Activated CD8-positive, alpha-beta T cell treated with anti-CD3 and anti-CD28 coated beads for 36 hours (primary cell): ENCODE measurements around the gene NHSL1. TPM values are rescaled to one million over a fixed set of nuclear protein-coding genes. Genes with fewer than 3 reads are reported as not detected.

Source experiments
- ATAC-seq: fragments of 200-7000 bp; cut with Tn5 transposase; one replicate; pipeline ENCODE4 v1.10.0; 2021; ENCODE audit warnings: mild to moderate bottlenecking, moderate library complexity
- CTCF ChIA-PET: fragments of 350-600 bp; sonication (Branson Sonifier 250); formaldehyde crosslinking; loops from one replicate; lab custom pipeline; 2021; ENCODE audit warnings: antibody characterized with exemption; lab: Charles Lee
- POLR2A ChIA-PET: fragments of 350-600 bp; sonication (Branson Sonifier 250); formaldehyde crosslinking; loops from one replicate; lab custom pipeline; 2021; ENCODE audit warnings: antibody characterized with exemption; lab: Charles Lee
- DNase-seq: peaks from one replicate; pipeline ENCODE4 v3.0.0-alpha.2; 2020
- H3K27ac Mint-ChIP-seq: one replicate; pipeline ENCODE4 v1.8.0; 2021; ENCODE audit warnings: mild to moderate bottlenecking, mixed read lengths
- H3K27me3 Mint-ChIP-seq: one replicate; pipeline ENCODE4 v1.8.0; 2021; ENCODE audit warnings: mixed read lengths
- H3K36me3 Mint-ChIP-seq: one replicate; pipeline ENCODE4 v1.8.0; 2021; ENCODE audit warnings: low read depth, mixed read lengths
- H3K4me1 Mint-ChIP-seq: one replicate; pipeline ENCODE4 v1.8.0; 2021; ENCODE audit warnings: low read depth, mixed read lengths
- H3K4me3 Mint-ChIP-seq: one replicate; pipeline ENCODE4 v1.8.0; 2021; ENCODE audit warnings: mild to moderate bottlenecking, moderate library complexity, mixed read lengths
- H3K9me3 Mint-ChIP-seq: one replicate; pipeline ENCODE4 v1.8.0; 2021; ENCODE audit warnings: mixed read lengths
- intact Hi-C: fragments of 100-400 bp; cut with micrococcal nuclease; formaldehyde crosslinking; loops from one replicate; pipeline ENCODE4 v1.10.0; 2022
- total RNA-seq, 2 experiments: library from RNA; stranded (reverse); gene quantifications; one replicate each; pipeline ENCODE4 v1.2.3, GENCODE V29; 2021
- TF ChIP-seq, protein P1 (sequence below): fragments of 200-600 bp; IDR thresholded peaks from one replicate; pipeline ENCODE4 v1.8.0; 2022; ENCODE audit warnings: antibody characterized with exemption, mild to moderate bottlenecking

Gene NHSL1
- total RNA-seq, 2 experiments from 2014 or later: 0.18 to 0.49 TPM

DNA sequence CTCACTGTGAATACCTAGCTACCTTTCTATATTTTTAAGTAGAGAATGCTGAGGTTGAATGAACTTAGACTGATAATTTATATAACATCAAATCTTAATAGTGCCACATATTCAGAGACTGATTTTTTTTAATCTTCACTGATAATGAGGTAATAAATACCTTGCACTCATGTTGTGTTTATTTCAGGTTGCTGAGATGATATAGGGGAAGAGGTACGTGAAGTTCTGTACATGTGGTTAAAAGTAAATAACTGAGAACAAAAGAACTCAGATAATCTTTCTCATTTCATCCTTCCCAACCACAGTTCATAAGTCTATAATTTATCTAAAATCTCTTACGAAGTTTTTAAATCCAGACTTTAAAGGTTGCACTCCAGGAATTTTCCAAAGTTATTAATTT is 6.4 kb downstream of the NHSL1 start:
- H3K27ac Mint-ChIP-seq: no peak overlapping the region
- H3K27me3 Mint-ChIP-seq: no peaks in the 10 kb centered on the region
- H3K4me1 Mint-ChIP-seq: no peaks in the 10 kb centered on the region
- H3K9me3 Mint-ChIP-seq: no peaks in the 10 kb centered on the region
- CTCF ChIA-PET: interaction anchor here (2.0 kb wide), 1 partner anchor 16 kb away, joined by 13 read pairs; no protein-coding TSS in a partner anchor
- no peak overlapping the region for H3K4me3 Mint-ChIP-seq
- no peaks in the 10 kb centered on the region for H3K36me3 Mint-ChIP-seq
- intact Hi-C loops: no loop called here
- DNase-seq (no peak), ATAC-seq (no peak)
- TF ChIP-seq, protein P1, sequence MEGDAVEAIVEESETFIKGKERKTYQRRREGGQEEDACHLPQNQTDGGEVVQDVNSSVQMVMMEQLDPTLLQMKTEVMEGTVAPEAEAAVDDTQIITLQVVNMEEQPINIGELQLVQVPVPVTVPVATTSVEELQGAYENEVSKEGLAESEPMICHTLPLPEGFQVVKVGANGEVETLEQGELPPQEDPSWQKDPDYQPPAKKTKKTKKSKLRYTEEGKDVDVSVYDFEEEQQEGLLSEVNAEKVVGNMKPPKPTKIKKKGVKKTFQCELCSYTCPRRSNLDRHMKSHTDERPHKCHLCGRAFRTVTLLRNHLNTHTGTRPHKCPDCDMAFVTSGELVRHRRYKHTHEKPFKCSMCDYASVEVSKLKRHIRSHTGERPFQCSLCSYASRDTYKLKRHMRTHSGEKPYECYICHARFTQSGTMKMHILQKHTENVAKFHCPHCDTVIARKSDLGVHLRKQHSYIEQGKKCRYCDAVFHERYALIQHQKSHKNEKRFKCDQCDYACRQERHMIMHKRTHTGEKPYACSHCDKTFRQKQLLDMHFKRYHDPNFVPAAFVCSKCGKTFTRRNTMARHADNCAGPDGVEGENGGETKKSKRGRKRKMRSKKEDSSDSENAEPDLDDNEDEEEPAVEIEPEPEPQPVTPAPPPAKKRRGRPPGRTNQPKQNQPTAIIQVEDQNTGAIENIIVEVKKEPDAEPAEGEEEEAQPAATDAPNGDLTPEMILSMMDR: no peak
- POLR2A ChIA-PET: no interaction called here

DNA sequence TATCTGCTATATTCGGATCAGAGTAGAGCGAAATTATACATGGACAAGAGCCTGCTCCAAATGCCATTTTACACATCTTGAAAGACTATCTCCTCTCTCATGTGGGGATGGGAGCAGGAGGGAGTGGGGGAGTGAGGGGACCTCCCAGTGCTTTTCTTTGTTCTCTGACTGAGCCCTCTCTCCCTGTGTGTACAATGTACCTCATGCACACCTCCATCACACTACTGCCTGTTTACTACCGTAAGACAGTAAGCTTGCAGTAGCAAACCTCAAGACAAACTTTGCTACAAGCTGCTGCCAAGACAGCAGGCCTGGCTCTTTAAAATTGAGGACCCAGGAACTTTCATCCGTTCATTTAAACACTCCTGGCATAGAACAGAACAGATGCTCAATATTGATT is 7.2 kb downstream of the NHSL1 start:
- intact Hi-C loops: no loop called here
- Mint-ChIP-seq H3K27me3 (no peaks in the 10 kb centered on the region), H3K36me3 (no peaks in the 10 kb centered on the region), H3K27ac (no peak overlapping the region), H3K9me3 (no peaks in the 10 kb centered on the region), H3K4me1 (no peaks in the 10 kb centered on the region), H3K4me3 (no peak overlapping the region)
- POLR2A ChIA-PET: no interaction called here
- ATAC-seq (no peak), DNase-seq (no peak)
- TF ChIP-seq, protein P1: no peak
- CTCF ChIA-PET: no interaction called here

- CTCF ChIA-PET: no interaction called here
Observed at GRCh38 chr6:138491017-138491416, 8.3 kb downstream of the NHSL1 start.

GRCh38 chr6:138489846-138490245 is 9.4 kb downstream of the NHSL1 start:
- intact Hi-C loops: no loop called here
- POLR2A ChIA-PET: no interaction called here

More at GRCh38 chr6:138491017-138491416, 8.3 kb downstream of the NHSL1 start:
- no peaks in the 10 kb centered on the region for H3K27me3 Mint-ChIP-seq
- TF ChIP-seq, protein P1: no peak
- POLR2A ChIA-PET: no interaction called here
- H3K27ac Mint-ChIP-seq: no peak overlapping the region
- no peaks in the 10 kb centered on the region for H3K9me3 Mint-ChIP-seq
- peaks cover 5% of the 10 kb centered on the region for H3K4me1 Mint-ChIP-seq
- DNase-seq (no peak), ATAC-seq (no peak)
- intact Hi-C loops: no loop called here
- H3K4me3 Mint-ChIP-seq: no peak overlapping the region
- no peaks in the 10 kb centered on the region for H3K36me3 Mint-ChIP-seq

DNA sequence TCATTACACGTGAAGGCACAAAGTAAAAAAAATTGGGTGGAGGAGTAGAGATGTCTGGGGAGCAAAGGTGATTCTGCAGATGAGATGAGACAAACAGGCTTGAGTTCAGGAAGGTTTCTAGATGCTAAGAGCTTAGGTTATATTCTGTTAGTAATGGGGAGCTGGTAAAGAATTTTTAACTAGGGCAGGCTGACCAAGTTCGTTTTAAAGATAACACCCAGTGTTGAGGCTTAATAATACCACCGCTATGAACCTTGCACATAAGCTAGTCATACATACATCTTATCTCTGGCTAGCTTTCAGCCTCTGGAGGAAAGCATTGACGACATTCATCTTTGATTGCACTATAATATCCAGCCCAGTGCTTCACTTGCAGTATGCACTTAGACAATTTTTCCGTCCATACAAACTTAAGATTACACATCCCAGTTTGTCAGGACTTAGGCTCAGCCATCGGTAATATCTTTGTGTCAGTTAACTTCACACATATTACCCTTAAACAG is 12.1 kb downstream of the NHSL1 start:
- no peak overlapping the region for H3K27ac Mint-ChIP-seq
- intact Hi-C loops: no loop called here
- H3K4me3 Mint-ChIP-seq: no peak overlapping the region
- peaks cover 5% of the 10 kb centered on the region for H3K4me1 Mint-ChIP-seq
- TF ChIP-seq, protein P1: no peak
- ATAC-seq: no peak
- ChIA-PET CTCF (interaction anchor here (1.4 kb wide), 1 partner anchor 22 kb away, joined by 6 read pairs; no protein-coding TSS in a partner anchor), POLR2A (no interaction called here)
- DNase-seq: no peak
- H3K36me3 Mint-ChIP-seq: no peaks in the 10 kb centered on the region
- no peaks in the 10 kb centered on the region for H3K9me3 Mint-ChIP-seq
- H3K27me3 Mint-ChIP-seq: no peaks in the 10 kb centered on the region

More at GRCh38 chr6:138489846-138490245, 9.4 kb downstream of the NHSL1 start:
- Mint-ChIP-seq H3K36me3 (no peaks in the 10 kb centered on the region), H3K27me3 (no peaks in the 10 kb centered on the region), H3K27ac (no peak overlapping the region), H3K4me3 (no peak overlapping the region), H3K9me3 (no peaks in the 10 kb centered on the region), H3K4me1 (peaks cover 5% of the 10 kb centered on the region)
- TF ChIP-seq, protein P1: no peak
- CTCF ChIA-PET: interaction anchor here (0.6 kb wide), 1 partner anchor 19 kb away, joined by 4 read pairs; no protein-coding TSS in a partner anchor
- no peak for ATAC-seq
- DNase-seq: no peak
